ENCODE results near the gene VPS33A.
A peak's percentile ranks its signal among the peaks of the same experiment; 100 is the strongest.
"Not testable (repeated sequence)": the region's sequence is repeated elsewhere in the genome, so short reads cannot be mapped to it uniquely, and the experiment has no call there.

VPS33A gene

DNA sequence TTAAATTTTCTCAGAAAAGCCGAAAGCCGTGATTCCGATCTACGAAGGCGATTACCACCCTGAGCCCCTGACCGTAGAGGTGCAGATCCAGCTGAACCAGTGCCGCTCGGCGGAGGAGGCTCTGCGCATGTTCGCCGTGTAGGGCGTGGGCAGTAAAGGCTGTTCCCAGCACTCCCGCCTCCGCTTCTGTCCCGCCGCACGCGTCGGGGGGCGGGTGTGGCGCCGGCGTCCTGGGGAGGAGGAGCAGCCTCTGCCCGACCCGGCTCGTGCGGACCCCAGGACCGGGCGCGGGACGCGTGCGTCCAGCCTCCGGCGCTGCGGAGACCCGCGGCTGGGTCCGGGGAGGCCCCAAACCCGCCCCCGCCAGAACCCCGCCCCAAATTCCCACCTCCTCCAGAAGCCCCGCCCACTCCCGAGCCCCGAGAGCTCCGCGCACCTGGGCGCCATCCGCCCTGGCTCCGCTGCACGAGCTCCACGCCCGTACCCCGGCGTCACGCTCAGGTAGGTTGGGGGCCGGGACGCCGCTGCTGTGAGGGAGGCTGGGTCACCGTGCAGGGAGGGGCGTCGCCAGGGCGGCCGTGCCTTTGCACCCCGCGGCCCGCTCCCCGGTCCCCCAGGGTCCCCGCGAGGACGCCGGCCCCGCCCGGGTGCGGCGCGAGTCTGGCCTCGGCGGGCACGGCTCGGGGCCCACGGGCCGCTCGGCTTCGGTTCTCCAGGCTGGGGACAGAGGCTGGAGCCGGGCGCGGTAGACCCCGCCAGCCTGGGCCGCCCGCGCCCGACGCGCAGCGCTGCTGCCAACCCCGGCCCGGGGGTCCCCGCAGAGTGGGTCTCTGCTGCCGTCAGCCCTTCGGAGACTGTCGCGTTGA, 62.8 kb downstream of the VPS33A start, which contains the start of gene B3GNT4:
Gene B3GNT4 (plus strand): TSS at position 409 of the 866 bp plus-strand sequence. CDS start 910 bp downstream, outside the sequence.
- DNase-seq: peak; percentile 41 to 93

DNA sequence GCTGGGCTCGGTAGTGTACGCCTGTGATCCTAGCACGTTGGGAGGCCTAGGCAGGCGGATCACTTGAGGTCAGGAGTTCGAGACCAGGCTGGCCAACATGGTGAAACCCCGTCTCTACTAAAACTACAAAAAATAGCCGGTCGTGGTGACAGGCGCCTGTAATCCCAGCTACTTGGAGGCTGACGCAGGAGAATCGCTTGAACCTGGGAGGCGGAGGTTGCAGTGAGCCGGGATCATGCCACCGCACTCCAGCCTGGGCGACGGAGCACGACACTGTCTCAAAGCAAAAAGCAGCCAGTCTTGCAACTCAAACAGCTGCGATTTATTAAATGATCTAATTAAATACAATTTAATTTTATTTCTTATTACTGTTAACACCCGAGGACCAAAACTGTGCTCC, 63.5 kb downstream of the VPS33A start:
- DNase-seq: not testable (repeated sequence)

DNA sequence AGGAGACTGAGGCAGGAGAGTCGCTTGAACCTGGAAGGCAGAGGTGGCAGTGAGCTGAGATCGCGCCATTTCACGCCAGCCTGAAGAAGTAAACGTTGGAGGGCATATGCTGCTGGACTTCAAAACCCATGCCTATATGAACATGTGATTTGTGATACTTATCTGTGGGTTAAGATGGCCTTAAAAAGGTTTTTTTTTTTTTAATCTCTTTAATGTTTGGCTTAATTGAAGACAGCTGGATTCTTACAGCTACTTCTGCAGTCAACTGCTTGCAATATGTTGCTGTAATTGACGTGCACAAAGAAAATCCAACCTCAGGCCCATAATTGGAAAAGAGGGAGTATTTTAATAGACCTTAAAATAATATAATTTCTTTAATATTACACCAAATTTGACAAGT, 64.3 kb downstream of the VPS33A start:
- no peak for DNase-seq

DNA sequence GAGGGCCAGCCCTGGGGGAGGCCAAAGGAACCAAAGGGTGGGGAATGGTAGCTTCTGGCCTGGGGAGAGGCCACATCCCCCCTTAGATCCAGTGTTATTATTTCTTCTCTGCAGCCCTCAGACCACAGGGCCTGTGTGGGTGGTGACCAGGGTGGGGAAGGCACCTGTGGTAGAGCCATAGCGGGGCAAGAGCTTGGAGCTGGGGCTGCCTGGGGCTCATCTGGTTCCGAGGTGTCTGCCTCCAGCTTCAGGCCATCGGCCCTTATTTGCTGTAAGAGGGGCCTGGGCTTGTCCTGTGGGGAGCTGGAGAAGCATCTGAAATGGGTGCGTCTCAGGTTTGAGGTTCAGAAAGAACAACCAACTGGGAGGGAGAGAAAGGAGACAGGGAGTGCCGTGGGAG, 64.9 kb downstream of the VPS33A start:
- DNase-seq: no peak

DNA sequence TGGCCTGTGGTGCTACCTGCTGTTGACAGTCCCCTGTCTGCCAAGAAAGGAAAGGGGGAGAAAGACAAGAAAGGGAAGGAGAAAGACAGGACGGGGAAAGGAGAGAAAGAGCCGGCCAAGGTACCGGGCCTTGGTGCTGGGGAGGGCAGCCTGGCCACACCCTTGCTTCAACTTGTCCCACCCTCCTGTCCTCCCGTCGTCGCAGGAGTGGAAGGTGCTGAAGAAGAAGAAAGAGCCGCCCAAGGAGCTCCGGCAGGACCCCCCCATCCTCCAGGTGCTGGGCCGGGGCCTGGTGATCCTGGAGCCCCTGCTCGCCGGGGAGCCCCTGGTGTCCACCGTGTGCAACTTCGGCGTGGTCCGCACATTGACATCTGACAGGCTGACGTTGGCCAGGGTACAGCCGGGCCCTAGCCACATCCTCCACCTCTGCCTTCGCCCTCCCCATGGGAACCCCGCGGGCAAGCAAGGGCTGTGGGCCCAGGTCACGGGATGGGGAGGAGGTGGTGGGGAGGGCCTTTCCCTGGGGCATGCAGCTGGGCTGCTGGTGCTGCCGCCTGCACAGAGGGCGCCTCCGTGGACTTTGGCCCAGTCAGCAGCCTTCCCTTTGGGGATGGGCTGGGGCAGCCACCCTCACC, 65.6 kb downstream of the VPS33A start:
- no peak for DNase-seq

DNA sequence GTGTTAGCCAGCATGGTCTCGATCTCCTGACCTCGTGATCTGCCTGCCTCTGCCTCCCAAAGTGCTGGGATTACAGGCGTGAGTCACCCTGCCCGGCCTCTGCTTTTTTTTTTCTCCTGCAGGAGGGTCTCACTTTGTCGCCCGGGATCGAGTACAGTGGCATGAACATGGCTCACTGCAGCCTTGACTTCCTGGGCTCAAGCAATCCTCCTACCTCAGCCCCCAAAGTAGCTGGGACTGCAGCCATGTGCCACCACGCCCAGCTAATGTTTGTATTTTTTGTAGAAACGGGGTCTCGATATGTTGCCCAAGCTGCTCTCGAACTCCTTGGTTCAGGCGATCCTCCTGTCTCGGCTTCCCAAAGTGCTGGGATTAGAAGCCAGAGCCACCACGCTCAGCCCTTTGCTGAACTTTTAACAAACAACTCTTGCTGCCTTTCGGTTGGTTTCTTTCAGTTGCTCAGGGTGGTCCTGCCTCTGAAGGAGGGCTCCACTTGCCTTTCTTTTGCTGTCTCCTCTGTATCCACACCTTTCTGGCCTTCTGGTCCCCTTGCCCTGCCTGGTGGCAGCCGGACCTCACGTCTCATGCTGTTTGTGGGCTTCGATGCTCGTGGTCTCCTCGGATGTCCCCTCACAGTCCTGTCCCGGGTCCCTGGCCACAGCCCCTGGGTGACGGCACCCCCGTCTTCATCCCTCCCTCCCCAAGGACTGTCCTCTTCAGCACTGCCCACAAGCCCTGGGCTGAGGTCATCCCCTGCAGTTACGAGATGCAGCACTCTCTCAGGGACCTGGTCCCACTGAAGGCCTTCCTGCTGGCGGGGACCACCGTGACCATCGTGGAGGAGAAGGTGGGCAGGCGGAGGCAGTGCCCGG, 66.6 kb downstream of the VPS33A start:
- no peak for DNase-seq

DNA sequence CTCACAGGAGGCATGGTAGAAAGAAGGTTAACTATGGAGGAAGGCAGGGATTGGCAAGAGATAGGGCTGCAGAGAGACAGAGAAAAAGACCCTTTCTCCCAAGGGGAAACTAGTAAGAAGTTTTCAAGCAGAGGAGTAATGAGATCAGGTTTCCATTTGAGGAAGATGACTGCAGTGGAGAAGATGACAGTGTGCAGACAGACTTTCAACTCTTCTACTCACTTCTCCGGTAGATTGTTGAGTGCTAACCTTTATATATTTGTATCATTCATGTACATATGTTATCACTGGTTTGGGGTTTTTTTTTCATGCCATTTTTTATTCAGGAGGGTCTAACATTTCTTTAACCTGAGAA, 68.7 kb downstream of the VPS33A start:
- DNase-seq: no peak

DNA sequence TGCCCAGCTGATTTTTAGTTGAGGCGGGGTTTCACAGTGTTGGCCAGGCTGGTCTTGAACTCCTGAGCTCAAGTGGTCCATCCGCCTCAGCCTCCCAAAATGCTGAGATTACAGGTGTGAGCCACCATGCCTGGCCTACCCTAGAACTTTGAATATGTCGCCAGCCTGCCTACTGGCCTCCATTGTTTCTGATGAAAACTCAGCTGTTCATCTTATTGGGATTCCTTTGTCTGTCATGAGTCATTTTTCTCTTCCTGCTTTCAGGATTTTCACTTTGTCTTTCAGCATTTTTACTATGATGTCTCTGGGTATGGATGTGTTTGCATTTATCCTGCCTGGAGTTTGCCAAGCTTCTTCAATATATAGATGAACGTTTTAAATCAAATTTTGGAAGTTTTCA, 70.9 kb downstream of the VPS33A start:
- no peak for DNase-seq

DNA sequence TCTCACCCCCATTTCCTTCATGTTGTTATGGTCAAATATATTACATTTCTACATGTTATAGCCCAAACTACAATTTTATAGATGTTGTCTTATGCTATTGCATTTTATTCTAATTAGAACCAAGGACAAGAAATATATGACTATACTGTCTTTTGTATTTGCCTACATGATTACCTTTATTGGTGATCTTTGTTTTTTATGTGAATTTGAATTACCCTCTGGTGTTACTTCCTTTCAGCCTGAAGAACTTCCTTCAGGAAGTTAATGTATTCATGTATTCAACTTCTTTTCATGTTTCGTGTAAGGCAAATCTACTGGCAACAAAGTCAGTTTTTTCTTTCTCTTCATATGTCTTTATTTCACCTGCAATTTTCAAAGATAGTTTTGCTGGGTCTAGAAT, 71.5 kb downstream of the VPS33A start:
- DNase-seq: no peak

DNA sequence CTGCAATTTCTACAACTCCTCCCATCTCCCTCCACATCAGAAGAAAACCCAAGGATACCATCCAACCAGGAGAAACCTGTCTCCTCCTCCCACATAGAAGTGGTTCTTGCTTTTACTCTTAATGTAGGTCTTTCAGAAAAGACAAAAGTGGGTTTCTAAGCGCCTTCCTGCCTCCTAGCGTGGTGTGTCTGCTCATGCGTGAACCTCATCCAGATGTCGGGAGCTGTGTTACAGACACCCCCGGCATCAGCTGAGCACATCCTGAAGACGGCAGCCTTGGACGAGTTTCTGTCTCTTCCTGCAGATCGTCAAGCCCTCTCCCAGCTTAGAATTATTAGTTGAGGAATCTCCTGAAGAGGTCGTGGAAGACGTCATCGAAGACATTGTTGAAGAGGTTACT, 73.9 kb downstream of the VPS33A start:
- DNase-seq: no peak

DNA sequence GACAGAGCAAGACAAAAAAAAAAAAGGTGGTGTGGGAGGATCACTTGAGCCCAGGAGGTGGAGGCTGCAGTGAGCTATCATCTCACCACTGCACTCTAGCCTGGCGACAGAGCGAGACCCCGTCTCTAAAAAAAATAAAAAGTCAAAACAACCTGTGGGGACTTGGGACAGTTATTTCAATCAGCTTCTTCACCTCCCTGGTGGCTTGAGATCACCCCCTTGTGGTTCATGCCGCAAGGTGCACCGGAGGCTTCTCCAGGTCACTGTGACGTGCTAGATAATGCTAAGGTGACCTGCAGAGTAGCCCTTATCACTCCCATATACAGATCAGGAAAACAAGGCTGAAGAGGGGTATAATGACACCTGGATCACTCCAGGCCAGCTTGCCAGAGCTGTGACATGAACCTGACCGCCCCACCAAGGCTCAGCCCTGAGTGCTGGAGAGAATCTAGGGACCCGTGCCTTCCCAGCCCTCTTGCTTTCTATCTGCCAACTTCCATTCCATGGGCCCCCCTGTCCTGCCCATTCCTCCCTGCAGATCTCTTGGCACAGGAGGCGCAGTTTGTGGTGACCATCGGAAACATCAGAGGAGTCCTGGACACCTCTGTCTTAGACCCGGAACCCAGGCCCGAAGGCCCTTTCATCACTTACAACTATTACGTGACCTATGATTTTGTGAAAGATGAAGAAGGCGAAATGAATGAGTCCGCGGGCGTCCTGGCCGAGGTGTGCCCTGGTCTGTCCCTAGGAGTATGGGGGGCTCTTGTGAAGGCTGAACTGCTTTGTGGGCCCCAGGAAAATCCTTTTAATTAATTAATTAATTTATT, 75.2 kb downstream of the VPS33A start:
- DNase-seq: peak; percentile 5 to 85

DNA sequence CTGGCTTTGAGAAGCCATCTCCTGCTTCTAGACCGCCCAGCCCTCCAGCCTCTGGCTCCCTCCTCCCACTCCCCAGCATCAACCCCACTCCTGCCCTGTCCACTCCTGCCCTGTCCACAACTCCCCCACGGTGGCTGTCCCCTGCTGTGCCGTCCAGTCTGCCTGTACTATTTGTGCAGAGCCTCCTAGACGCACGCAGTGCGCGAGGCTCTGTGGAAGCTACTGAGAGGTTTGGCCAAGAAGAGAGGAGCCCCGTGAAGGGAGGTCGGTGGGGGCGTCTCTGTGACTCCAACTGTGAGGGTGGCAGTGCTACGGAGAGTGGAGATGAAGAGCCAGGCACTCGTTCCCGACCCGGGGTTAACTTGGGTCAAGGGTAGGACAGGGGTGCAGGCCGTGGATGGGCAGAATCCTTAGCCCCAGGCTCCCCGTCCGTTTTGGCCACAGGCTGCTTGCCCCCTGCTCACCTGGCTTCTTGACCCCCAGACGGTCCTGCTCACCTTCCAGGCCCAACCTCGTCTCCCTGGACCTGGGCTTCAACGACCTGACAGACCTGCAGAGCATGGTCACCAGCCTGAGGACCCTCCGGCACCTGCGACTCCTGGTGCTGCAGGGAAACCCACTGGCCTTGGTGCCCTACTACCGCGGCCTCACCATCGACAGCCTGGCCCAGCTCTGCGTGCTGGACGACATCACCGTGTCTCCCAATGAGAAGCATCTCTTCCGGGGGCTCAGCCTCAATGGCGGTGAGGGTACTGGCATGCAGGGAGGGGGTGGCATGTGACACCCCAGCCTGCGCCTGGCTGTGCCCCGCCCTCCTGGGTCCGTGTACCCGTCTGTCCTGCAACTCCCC, 76.4 kb downstream of the VPS33A start:
- no peak for DNase-seq

DNA sequence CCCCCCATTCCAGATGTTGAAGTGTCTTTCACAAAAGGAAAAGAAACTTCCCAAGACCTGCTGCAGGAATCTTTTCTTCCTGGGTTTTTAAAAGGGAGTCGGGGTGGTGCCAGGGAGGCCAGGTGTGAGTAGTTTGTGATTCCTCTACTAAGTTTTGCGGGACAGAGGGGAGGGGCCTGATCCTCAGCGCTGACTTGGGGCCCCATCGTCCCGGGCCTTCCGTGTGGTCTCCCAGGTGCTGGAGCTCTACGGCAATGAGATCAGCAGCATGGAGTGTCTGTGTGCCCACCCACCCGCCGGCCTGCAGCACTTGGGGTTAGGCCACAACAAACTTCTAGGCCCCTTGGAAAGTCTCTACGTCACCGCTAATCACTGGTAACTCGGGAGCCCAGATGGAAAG, 78.8 kb downstream of the VPS33A start:
- DNase-seq: no peak

DNA sequence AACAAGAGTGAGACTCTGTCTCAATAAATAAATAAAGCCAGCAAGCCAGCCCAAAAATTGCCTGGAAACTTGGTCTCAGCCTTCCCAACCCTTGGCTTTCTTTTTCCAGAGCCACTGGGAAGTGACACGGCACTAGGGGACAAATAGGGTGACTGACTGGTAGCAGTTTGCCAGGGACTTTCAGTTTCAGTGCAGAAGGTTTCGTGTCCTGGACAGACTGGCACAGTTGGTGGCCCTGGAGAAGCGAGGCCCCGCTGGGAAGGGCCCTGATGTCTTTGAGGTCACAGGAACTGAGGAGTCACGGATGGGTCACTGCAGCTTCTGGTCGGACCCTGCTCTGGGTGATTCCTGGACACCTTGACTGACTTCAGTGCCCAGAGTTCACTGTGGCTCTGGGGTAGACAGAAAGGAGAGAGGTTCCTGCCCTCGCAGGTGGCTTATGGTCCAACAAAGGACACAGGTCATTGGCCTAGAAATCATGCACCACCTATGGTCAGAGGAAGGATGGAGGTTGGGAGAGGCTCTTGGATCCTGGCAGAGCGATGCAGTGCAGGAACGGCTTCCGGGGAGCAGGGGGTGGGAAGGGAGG, 80.7 kb downstream of the VPS33A start:
- no peak for DNase-seq

DNA sequence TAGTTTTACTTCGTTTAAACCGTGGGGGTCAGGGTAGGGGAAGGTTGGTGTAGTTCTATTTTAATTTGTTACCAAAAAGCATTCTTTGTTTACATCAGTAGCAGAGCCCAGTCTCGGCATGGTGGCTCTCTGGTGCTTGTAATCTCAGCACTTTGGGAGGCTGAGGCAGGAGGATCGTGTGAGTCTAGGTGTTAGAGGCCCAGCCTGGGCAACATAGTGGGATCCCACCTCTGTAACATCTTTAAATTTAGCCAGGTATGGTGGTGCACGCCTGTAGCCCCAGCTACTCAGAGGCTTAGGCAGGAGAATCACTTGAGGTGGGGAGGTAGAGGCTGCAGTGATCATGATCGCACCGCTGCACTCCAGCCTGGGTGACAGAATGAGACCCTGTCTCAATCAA, 81.2 kb downstream of the VPS33A start:
- DNase-seq: no peak

DNA sequence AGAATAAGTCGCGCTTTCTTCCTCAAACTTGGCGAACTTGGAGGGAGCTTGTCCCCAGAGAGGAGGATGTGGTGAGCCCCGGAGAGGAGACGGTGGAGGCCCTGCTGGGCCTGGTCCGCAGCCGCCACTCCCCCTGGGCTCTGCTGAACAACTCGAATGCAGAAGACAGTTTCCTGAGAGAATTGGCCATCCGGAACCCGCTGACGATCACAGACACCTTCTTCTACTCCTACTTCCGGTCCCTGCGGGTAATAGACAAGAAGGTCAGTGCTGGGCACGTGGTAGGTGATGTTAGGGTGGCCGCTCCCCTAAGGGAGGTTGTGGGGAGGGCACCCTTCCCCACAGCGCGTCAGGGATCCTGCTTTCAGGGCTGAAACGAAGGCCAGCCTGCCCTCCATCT, 81.8 kb downstream of the VPS33A start:
- no peak for DNase-seq

DNA sequence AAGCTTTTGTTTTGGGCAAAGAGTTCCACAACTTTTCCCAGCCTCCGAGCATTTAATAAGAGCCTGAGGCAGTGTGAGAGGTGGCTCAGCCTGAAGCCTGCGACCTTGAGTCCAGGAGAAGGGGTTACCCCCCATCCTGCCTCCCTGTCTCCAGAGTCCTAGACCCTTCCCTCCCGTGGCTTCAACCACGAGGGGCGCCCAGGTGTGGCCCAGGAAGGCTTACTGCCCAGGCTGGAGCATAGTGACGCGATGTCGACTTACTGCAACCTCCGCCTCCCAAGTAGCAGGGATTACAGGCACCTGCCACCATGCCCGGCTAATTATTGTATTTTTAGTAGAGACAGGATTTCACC, 82.7 kb downstream of the VPS33A start:
- no peak for DNase-seq

DNA sequence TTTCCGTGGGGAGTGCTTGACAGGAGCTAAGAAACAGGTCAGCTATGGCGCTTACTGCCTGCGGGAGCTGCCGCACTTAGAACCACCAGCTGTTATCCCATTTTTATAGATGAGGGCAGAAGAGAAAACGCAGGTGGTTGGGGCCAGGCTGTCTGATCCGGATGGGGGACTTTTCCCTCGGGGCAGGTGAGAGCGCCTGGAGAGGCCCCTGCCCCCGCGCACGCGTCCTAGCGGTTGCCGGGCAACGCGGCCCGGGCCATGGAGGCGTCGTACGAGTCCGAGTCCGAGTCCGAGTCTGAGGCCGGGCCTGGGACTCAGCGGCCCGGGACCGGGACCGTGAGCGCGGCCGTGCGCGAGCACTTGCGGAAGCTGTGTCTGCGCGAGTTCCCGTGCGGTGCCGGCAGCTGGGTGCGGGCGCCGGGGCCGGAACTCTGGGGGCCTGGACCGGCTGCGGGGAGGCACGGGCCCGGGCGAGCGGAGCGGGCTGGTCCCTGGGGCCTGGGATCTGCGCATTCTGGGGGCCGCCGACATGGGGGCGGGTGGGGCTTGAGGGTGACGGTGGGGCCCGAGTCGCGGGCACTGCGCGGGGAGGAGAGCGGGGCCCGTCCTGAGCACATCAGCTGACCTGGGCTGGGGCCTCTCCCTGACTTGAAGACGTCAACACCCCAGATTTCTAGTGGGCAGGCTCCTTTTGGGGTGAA, 83.3 kb downstream of the VPS33A start, which contains the start of gene LRRC43:
Gene LRRC43 (plus strand): TSS at position 237 of the 701 bp plus-strand sequence. CDS start 22 bp downstream, at position 259.
- DNase-seq: peak; percentile 77 to 93
